Smooth muscle cell (in vitro differentiated cells): Measurements from ENCODE around the gene MME. TPM values are rescaled to one million over a fixed set of nuclear protein-coding genes. Genes with fewer than 3 reads are reported as not detected.

Source experiments
- DNase-seq: peaks from one replicate; lab custom pipeline; 2025; ENCODE audit not compliant: unreplicated experiment; lab: John Stamatoyannopoulos, UW
- H2AFZ ChIP-seq: fragments of 200-600 bp; sonication (generic); 2 replicates; pipeline ENCODE4 v1.6.0; 2016; ENCODE audit warnings: antibody characterized with exemption, low read depth, mild to moderate bottlenecking
- H3F3A ChIP-seq: fragments of 200-600 bp; sonication (generic); 2 replicates; pipeline ENCODE4 v1.6.0; 2017; ENCODE audit warnings: antibody characterized with exemption, low read depth
- H3K27ac ChIP-seq: fragments of 200-600 bp; sonication (generic); 2 replicates; pipeline ENCODE4 v1.5.1; 2016; ENCODE audit warnings: low read depth, mild to moderate bottlenecking
- H3K27me3 ChIP-seq: fragments of 200-600 bp; sonication (generic); 2 replicates; pipeline ENCODE4 v1.6.1; 2016; ENCODE audit warnings: low read depth, mild to moderate bottlenecking
- H3K36me3 ChIP-seq: fragments of 200-600 bp; sonication (generic); 2 replicates; pipeline ENCODE4 v1.5.1; 2016; ENCODE audit warnings: low read depth
- H3K4me1 ChIP-seq: fragments of 200-600 bp; sonication (generic); 2 replicates; pipeline ENCODE4 v1.5.1; 2016; ENCODE audit warnings: low read depth
- H3K4me2 ChIP-seq: fragments of 200-600 bp; sonication (generic); 2 replicates; pipeline ENCODE4 v1.6.0; 2016; ENCODE audit warnings: mild to moderate bottlenecking
- H3K4me3 ChIP-seq: fragments of 200-600 bp; sonication (generic); 2 replicates; pipeline ENCODE4 v1.5.1; 2016; ENCODE audit warnings: mild to moderate bottlenecking
- H3K79me2 ChIP-seq: fragments of 200-600 bp; sonication (generic); 2 replicates; pipeline ENCODE4 v1.6.0; 2016; ENCODE audit warnings: low read depth, mild to moderate bottlenecking
- H3K9ac ChIP-seq: fragments of 200-600 bp; sonication (generic); 2 replicates; pipeline ENCODE4 v1.6.0; 2016; ENCODE audit warnings: low read depth
- H3K9me3 ChIP-seq: fragments of 200-600 bp; sonication (generic); replicated peaks from 2 replicates; pipeline ENCODE4 v1.5.1; 2016; ENCODE audit warnings: low read depth
- H4K20me1 ChIP-seq: fragments of 200-600 bp; sonication (generic); 2 replicates; pipeline ENCODE4 v1.6.0; 2016; ENCODE audit warnings: low read depth
- WGBS: methylation state at CpG from one replicate; pipeline ENCODE4 v1.1.7; 2016; ENCODE audit warnings: low lambda C conversion rate; 5-methylcytosine and 5-hydroxymethylcytosine counted together
- polyA plus RNA-seq: library from polyadenylated mRNA; unstranded; fragments of >200 nt; fragmentation: Nextera tagmentation; extraction: Ambion mirVana; gene quantifications from 2 replicates; pipeline ENCODE4 v1.2.1, GENCODE V29; 2016
- total RNA-seq: library from RNA; depleted of rRNA; stranded (reverse); fragments of >200 nt; gene quantifications from 2 replicates; pipeline ENCODE4 v1.2.3, GENCODE V29; 2014
- TF ChIP-seq, protein P1 (sequence below): fragments of 200-600 bp; sonication (generic); IDR thresholded peaks from 2 replicates; pipeline ENCODE4 v1.5.1; 2017; ENCODE audit warnings: borderline replicate concordance, mild to moderate bottlenecking, antibody characterized with exemption; ENCODE audit not compliant: insufficient read depth, poor library complexity, severe bottlenecking

The MME gene
- total and polyA plus RNA-seq, 2 experiments from 2014 or later: 79.2 to 136 TPM

DNA sequence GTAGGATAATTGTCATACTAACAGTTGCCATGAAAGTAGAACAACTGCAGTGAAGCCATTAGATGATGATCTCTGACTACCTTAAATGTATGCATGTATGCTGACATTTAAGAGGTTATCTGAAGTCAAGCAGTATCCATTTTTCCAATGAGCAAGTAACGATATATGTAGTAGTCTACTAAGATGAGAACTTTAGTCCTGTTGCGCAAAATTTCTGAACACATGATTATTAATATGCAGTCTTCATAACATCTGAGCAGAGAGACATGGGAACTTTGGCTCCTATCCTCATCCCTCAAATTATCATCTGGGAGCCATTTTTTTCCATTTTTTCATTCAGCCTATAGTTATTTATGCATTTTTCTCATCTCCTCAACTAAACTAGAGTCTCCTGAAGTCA is 79.2 kb downstream of the MME start:
- Histone ChIP-seq H3K27me3 (no peaks in the 10 kb centered on the region), H2AFZ (no peak overlapping the region), H3K27ac (no peak overlapping the region), H3K4me3 (no peak overlapping the region), H3K9me3 (no peaks in the 10 kb centered on the region), H3F3A (no peaks in the 10 kb centered on the region), H3K79me2 (no peaks in the 10 kb centered on the region), H3K4me1 (no peaks in the 10 kb centered on the region), H3K36me3 (no peaks in the 10 kb centered on the region), H3K9ac (no peak overlapping the region), H3K4me2 (no peak overlapping the region), H4K20me1 (no peaks in the 10 kb centered on the region)
- WGBS: 98% methylated on average over 2 of the region's 2 CpGs
- TF ChIP-seq, protein P1, sequence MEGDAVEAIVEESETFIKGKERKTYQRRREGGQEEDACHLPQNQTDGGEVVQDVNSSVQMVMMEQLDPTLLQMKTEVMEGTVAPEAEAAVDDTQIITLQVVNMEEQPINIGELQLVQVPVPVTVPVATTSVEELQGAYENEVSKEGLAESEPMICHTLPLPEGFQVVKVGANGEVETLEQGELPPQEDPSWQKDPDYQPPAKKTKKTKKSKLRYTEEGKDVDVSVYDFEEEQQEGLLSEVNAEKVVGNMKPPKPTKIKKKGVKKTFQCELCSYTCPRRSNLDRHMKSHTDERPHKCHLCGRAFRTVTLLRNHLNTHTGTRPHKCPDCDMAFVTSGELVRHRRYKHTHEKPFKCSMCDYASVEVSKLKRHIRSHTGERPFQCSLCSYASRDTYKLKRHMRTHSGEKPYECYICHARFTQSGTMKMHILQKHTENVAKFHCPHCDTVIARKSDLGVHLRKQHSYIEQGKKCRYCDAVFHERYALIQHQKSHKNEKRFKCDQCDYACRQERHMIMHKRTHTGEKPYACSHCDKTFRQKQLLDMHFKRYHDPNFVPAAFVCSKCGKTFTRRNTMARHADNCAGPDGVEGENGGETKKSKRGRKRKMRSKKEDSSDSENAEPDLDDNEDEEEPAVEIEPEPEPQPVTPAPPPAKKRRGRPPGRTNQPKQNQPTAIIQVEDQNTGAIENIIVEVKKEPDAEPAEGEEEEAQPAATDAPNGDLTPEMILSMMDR: no peak
- DNase-seq: no peak

GRCh38 chr3:155161640-155162292 is 81.6 kb downstream of the MME start:
- Histone ChIP-seq H2AFZ (no peak overlapping the region), H3K36me3 (no peaks in the 10 kb centered on the region), H3F3A (no peaks in the 10 kb centered on the region), H4K20me1 (no peaks in the 10 kb centered on the region), H3K4me1 (no peaks in the 10 kb centered on the region), H3K79me2 (no peaks in the 10 kb centered on the region), H3K9ac (no peak overlapping the region), H3K4me3 (no peak overlapping the region), H3K4me2 (no peak overlapping the region), H3K27me3 (no peaks in the 10 kb centered on the region), H3K9me3 (no peaks in the 10 kb centered on the region), H3K27ac (no peak overlapping the region)
- no peak for DNase-seq
- TF ChIP-seq, protein P1: no peak
- WGBS: 92% methylated on average over 4 of the region's 4 CpGs

DNA sequence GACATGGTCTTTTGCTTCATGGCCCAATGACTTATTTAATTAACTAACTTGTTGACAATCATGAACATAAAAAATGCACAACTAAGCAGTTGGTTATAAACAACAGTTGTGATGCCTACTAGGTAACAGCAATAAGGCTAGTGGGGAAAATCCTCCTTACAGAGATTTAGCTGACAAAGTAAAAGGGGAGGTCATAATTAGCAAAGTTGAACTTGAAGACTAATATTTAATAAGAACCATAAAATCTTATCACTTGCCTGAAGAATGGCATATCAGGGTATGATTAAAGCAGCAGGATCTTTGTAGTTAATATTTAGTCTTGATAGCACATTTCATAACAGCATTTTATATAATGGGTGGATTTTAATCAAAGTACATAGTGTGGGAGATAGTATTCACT is 84.2 kb downstream of the MME start:
- Histone ChIP-seq H2AFZ (no peak overlapping the region), H3K27ac (no peak overlapping the region), H3K27me3 (no peaks in the 10 kb centered on the region), H3K4me1 (no peaks in the 10 kb centered on the region), H3K9me3 (no peaks in the 10 kb centered on the region), H3K4me3 (no peak overlapping the region), H4K20me1 (no peaks in the 10 kb centered on the region), H3K36me3 (peaks cover 2% of the 10 kb centered on the region), H3F3A (no peaks in the 10 kb centered on the region), H3K9ac (no peak overlapping the region), H3K4me2 (no peak overlapping the region), H3K79me2 (no peaks in the 10 kb centered on the region)
- TF ChIP-seq, protein P1: no peak
- DNase-seq: no peak

DNA sequence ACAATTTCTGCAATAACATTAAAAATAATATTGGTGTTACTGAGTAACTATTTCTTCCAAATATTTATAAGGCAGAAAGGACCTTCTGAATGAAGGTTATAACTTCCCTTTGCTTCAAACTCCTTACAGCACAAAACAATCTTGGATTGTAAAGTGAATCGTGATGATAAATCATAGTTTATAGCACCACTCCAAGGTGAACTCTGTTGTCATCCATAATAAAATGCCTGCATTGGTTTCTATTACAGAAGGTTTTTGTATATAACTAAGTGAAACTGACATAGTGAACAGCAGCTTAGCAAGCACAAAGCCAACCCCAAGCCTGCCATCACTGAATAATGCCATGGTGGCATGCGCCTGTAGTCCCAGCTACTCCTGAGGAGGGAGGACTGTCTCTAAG is 86.3 kb downstream of the MME start:
- H3K4me1 ChIP-seq: no peaks in the 10 kb centered on the region
- 95% methylated on average over 2 of the region's 2 CpGs for WGBS
- TF ChIP-seq, protein P1: no peak
- no peaks in the 10 kb centered on the region for H3K9me3 ChIP-seq
- no peaks in the 10 kb centered on the region for H3K27me3 ChIP-seq
- H3F3A ChIP-seq: no peaks in the 10 kb centered on the region
- H2AFZ ChIP-seq: no peak overlapping the region
- no peak overlapping the region for H3K4me3 ChIP-seq
- no peak overlapping the region for H3K27ac ChIP-seq
- H3K36me3 ChIP-seq: peaks cover 10% of the 10 kb centered on the region
- no peaks in the 10 kb centered on the region for H4K20me1 ChIP-seq
- no peaks in the 10 kb centered on the region for H3K79me2 ChIP-seq
- no peak overlapping the region for H3K4me2 ChIP-seq
- no peak overlapping the region for H3K9ac ChIP-seq
- DNase-seq: no peak
